NCI-H774 (cell line): ENCODE results near the gene LETMD1.

Source experiments
- DNase-seq: peaks from one replicate; lab custom pipeline; 2025; lab: John Stamatoyannopoulos, UW

Gene LETMD1

GRCh38 chr12:51025836-51026638 is 22.1 kb upstream of the LETMD1 start, which contains the start of gene SLC11A2:
Gene SLC11A2 (minus strand): TSS chr12:51026384. CDS start chr12:51010728, 15,656 bp downstream.
- peak; percentile 98 for DNase-seq

- no peak for DNase-seq
These were observed 20.7 kb upstream of the LETMD1 start for GRCh38 chr12:51027342-51027835.

- peak; percentile 43 for DNase-seq
These were observed 19.9 kb upstream of the LETMD1 start for GRCh38 chr12:51028126-51028812.

GRCh38 chr12:51028813-51029150 is 19.3 kb upstream of the LETMD1 start:
- DNase-seq: no peak

GRCh38 chr12:51033048-51033447 is 15.1 kb upstream of the LETMD1 start:
- no peak for DNase-seq

- no peak for DNase-seq
These were observed 14.6 kb upstream of the LETMD1 start for GRCh38 chr12:51033457-51034089.

- DNase-seq: no peak
These were observed 11.8 kb upstream of the LETMD1 start for GRCh38 chr12:51036279-51036678.

- DNase-seq: no peak
These were observed 629 bp downstream of the LETMD1 start for GRCh38 chr12:51048661-51049251.

- DNase-seq: no peak
These were observed 1.4 kb downstream of the LETMD1 start for GRCh38 chr12:51049525-51049924.

- no peak for DNase-seq
These were observed 3.7 kb downstream of the LETMD1 start for GRCh38 chr12:51051787-51052186.

GRCh38 chr12:51055060-51055459 is 6.9 kb downstream of the LETMD1 start:
- no peak for DNase-seq

- no peak for DNase-seq
These were observed 8.1 kb downstream of the LETMD1 start for GRCh38 chr12:51056242-51056641.

GRCh38 chr12:51059086-51059485 is 11.0 kb downstream of the LETMD1 start:
- DNase-seq: no peak

- DNase-seq: no peak
These were observed 14.7 kb downstream of the LETMD1 start for GRCh38 chr12:51062631-51063397.

GRCh38 chr12:51065530-51065929 is 17.4 kb downstream of the LETMD1 start:
- DNase-seq: no peak

GRCh38 chr12:51067229-51067628 is 19.1 kb downstream of the LETMD1 start:
- DNase-seq: no peak

- no peak for DNase-seq
These were observed 19.6 kb downstream of the LETMD1 start for GRCh38 chr12:51067771-51068170.

- DNase-seq: no peak
These were observed 21.9 kb downstream of the LETMD1 start for GRCh38 chr12:51070004-51070403.

- DNase-seq: no peak
These were observed 23.5 kb downstream of the LETMD1 start for GRCh38 chr12:51071663-51072062.

GRCh38 chr12:51075390-51075789 is 27.3 kb downstream of the LETMD1 start:
- DNase-seq: no peak

- no peak for DNase-seq
These were observed 28.3 kb downstream of the LETMD1 start for GRCh38 chr12:51076236-51076930.
